Stimulated activated naive CD8-positive, alpha-beta T cell treated with anti-CD3 and anti-CD28 coated beads, Interleukin-15, Interleukin-2, amounts not matched to agents 100 ng/mL and 50 ng/mL, for 24 hours (primary cell): Measurements from ENCODE around the gene SLC52A3.
"Not testable (repeated sequence)": the region's sequence is repeated elsewhere in the genome, so short reads cannot be mapped to it uniquely, and the experiment has no call there.

Experiments used
- H3K27ac Mint-ChIP-seq: one replicate; pipeline ENCODE4 v1.8.0; 2021; ENCODE audit warnings: mild to moderate bottlenecking, mixed read lengths
- H3K27me3 Mint-ChIP-seq: one replicate; pipeline ENCODE4 v1.8.0; 2021; ENCODE audit warnings: mixed read lengths
- H3K36me3 Mint-ChIP-seq: one replicate; pipeline ENCODE4 v1.8.0; 2021; ENCODE audit warnings: low read depth, mixed read lengths
- H3K4me1 Mint-ChIP-seq: one replicate; pipeline ENCODE4 v1.8.0; 2021; ENCODE audit warnings: low read depth, mixed read lengths
- H3K4me3 Mint-ChIP-seq: one replicate; pipeline ENCODE4 v1.8.0; 2021; ENCODE audit warnings: mild to moderate bottlenecking, mixed read lengths
- H3K9me3 Mint-ChIP-seq: one replicate; pipeline ENCODE4 v1.8.0; 2021; ENCODE audit warnings: mixed read lengths

SLC52A3 gene

DNA sequence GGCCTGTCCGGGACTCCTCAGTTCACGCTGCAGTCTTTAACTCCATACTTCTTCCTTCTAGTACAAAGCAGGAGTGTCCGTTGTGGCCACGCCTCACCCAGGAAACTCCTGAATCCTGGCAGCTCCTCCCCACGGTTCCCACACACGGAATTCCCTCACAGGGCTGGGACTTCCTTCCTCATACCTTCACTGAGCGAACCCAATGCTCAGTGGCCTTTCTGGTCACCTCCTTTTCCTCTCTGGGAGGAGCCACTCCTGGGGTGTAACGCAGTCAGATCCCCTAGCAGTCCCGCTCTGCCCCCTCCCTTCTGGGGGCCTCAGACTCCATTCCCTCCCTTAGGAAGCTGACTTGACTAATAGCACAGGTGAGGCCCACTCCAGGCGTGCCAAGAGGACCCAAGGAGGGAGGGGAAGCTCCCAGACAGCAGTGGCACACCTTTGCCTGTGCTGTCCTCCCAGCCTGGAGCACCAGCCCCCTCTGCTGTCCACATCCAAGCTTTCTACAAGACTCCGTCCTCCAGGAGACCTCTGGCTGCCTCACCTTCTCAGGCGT is at the start of gene SLC52A3:
Gene SLC52A3 (minus strand): TSS at position 75 of the 553 bp plus-strand sequence. CDS start 2,726 bp downstream, outside the sequence.
- H3K27ac Mint-ChIP-seq = no peak within 1 kb of the TSS

DNA sequence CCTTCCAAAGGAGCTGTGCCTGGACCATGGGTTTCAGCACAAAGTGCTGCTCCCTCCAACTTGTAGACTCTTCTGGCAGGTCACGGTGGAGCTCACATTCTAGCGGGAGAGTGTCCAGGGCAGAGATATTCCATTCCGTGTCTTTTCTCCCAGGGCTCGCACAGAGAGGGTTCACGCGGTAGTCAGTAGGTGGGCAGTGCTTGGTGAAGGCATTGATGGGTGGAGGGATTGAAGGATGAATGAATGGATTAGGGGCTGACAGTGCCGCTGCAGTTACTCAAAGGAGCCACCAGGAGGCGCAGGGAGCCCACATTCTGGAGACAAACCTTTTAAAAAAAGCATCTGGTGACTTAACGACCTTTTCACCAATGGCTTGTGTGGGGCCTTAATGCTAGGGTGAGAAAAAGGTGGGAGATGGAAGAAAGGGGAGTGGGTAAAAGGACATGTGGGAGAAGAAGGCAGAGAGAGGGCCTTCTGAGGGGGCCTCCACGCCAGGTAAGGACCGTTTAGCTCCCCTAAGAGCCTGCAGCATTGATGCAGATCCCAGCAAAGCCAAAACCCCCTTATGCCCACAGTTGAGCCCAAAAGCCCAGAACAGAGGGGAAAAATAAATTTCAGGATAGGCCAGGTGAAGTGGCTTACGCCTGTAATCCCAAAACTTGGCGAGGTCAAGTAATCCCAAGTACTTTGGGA is 47.8 kb upstream of the SLC52A3 start:
- Mint-ChIP-seq H3K9me3 (no peaks in the 10 kb centered on the region), H3K4me1 (no peaks in the 10 kb centered on the region), H3K4me3 (no peak overlapping the region), H3K27me3 (peaks cover 25% of the 10 kb centered on the region), H3K27ac (no peak overlapping the region), H3K36me3 (no peaks in the 10 kb centered on the region)

More for the DNA sequence above, at the start of gene SLC52A3:
- H3K36me3 Mint-ChIP-seq = no peaks in the 10 kb centered on the region
- H3K4me3 Mint-ChIP-seq = no peak within 1 kb of the TSS
- peaks cover 13% of the 10 kb centered on the region for H3K27me3 Mint-ChIP-seq
- H3K4me1 Mint-ChIP-seq = peaks cover 12% of the 10 kb centered on the region
- no peaks in the 10 kb centered on the region for H3K9me3 Mint-ChIP-seq

DNA sequence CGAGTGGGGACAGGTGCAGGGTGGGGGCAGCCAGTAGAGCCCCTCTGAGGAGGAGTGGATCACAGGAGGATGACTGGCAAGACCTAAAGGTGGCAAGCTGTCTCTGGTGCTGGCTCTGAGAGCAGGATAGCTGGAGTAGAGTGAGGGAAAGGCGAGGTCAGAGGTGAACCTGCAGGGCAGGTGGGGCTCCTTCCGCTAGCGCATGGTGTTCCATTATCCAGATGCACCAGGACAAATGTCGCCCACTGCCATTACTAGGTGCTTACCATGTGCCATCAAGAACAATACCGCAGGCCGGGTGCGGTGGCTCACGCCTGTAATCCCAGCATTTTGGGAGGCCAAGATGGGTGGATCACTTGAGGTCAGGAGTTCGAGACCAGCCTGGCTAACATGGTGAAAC is 46.9 kb upstream of the SLC52A3 start:
- Mint-ChIP-seq H3K4me1 (no peaks in the 10 kb centered on the region), H3K27me3 (peaks cover 29% of the 10 kb centered on the region), H3K9me3 (no peaks in the 10 kb centered on the region), H3K27ac (no peak overlapping the region), H3K36me3 (no peaks in the 10 kb centered on the region), H3K4me3 (no peak overlapping the region)

DNA sequence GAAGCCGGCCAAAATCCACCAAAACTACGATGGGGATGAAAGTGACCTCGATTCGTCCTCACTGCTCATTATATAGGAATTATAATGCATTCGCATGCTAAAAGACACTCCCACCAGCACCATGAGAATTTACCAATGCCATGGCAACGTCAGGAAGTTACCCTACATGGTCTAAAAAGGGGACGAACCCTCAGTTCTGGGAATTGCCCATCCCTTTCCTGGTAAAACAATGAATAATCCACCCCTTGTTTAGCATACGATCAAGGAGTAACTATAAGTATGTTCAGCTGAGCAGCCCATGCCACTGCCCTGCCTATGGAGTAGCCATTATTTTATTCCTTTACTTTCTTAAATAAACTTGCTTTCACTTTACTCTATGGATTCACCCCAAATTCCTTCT is 45.1 kb upstream of the SLC52A3 start:
- Mint-ChIP-seq H3K36me3 (no peaks in the 10 kb centered on the region), H3K4me3 (no peak overlapping the region), H3K9me3 (no peaks in the 10 kb centered on the region), H3K4me1 (no peaks in the 10 kb centered on the region), H3K27ac (no peak overlapping the region), H3K27me3 (peaks cover 33% of the 10 kb centered on the region)

DNA sequence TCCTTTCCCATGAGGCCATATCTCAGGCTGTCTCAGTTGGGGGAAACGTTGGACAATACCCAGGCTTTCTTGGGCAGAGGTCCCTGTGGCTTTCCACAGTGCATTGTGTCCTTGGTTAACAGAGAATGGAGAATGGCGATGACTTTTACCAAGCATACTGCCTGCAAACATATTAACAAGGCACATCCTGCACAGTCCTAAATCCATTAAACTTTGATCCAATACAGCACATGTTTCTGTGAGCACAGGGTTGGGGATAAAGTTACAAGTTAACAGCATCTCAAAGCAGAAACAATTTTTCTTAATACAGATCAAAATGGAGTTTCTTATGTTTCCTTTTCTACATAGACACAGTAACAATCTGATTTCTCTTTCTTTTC is 44.1 kb upstream of the SLC52A3 start:
- not testable (repeated sequence) for H3K27ac Mint-ChIP-seq, H3K4me1 Mint-ChIP-seq, H3K36me3 Mint-ChIP-seq, H3K9me3 Mint-ChIP-seq, H3K4me3 Mint-ChIP-seq
- peaks cover 33% of the 10 kb centered on the region for H3K27me3 Mint-ChIP-seq

DNA sequence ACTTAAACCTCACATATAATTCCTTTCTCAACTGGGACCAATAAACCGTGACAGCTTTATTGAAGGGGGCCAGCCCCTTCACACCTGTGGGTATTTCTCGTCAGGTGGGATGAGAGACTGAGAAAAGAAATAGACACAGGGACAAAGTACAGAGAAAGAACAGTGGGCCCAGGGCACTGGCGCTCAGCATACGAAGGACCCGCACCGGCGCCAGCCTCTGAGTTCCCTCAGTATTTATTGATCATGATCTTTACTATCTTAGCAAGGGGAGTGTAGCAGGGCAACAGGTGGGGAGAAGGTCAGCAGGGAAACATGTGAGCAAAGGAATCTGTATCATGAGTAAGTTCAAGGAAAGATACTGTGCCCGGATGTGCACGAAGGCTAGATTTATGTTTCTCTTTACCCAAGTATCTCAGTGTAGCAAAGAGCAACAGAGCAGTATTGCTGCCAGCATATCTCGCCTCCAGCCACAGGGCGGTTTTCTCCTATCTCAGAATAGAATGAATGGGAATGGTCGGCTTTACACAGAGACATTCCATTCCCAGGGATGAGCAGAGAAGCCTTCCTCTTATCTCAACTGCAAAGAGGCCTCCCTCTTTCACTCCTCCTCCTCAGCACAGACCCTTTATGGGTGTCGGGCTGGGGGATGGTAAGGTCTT is 43.6 kb upstream of the SLC52A3 start:
- not testable (repeated sequence) for H3K36me3 Mint-ChIP-seq, H3K4me3 Mint-ChIP-seq, H3K4me1 Mint-ChIP-seq, H3K9me3 Mint-ChIP-seq, H3K27ac Mint-ChIP-seq
- H3K27me3 Mint-ChIP-seq = peaks cover 33% of the 10 kb centered on the region

DNA sequence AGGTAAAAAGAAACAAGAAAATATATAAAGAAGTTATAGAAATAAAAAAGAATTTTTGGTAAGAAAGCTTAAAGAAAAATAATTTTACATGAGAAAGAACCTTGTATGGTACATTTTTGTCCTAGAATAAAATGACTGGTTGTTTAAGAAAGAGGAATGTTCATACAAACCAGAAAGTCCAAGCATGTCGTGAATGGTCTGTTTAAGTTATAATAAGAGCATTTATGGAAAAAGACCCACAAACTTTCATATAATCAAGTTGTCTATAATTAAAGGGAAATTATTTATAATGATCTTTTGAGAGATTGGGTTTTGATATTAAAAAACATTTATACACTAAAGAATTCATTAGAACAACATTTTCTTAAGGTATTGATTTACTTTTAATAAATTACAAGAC is 37.4 kb upstream of the SLC52A3 start:
- Mint-ChIP-seq H3K27ac (no peak overlapping the region), H3K36me3 (no peaks in the 10 kb centered on the region), H3K9me3 (peaks cover 13% of the 10 kb centered on the region), H3K27me3 (peaks cover 18% of the 10 kb centered on the region), H3K4me1 (no peaks in the 10 kb centered on the region), H3K4me3 (no peak overlapping the region)

DNA sequence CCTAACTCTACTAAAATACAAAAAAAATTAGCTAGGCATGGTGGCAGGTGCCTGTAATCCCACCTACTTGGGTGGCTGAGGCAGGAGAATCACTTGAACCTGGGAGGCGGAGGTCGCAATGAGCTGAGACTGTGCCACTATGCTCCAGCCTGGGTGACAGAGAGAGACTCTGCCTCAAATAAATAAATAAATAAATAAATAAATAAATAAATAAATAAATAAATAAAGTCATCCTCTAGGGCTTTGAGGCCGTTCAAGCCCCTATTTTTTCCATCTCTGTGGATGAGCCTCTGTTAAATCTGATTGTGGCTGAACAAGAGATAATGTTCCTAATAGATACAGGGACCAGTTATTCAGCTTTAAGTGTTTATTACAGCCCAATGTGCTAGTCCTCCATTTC is 33.4 kb upstream of the SLC52A3 start:
- H3K4me1 Mint-ChIP-seq = no peaks in the 10 kb centered on the region
- peaks cover 12% of the 10 kb centered on the region for H3K9me3 Mint-ChIP-seq
- H3K4me3 Mint-ChIP-seq = no peak overlapping the region
- H3K36me3 Mint-ChIP-seq = no peaks in the 10 kb centered on the region
- peaks cover 33% of the 10 kb centered on the region for H3K27me3 Mint-ChIP-seq
- no peak overlapping the region for H3K27ac Mint-ChIP-seq

DNA sequence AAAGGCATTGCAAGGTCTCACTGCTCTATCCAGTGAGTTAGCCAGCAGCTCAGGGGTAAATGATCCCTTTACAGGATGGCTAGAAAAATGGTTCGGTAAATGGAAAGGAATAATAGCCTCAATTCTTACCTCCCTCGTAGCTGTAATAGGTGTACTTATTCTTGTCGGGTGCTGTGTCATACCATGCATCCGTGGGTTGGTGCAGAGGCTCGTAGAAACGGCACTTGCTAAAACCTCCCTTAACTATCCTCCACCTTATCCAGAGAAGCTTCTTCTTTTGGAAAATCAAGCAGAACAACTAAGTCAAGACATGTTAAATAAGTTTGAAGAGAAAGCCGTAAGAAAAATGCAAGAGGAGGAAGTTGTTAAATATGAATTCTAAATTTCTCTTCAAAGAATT is 31.7 kb upstream of the SLC52A3 start:
- H3K27me3 Mint-ChIP-seq = peaks cover 34% of the 10 kb centered on the region
- not testable (repeated sequence) for H3K4me1 Mint-ChIP-seq, H3K27ac Mint-ChIP-seq, H3K36me3 Mint-ChIP-seq, H3K4me3 Mint-ChIP-seq, H3K9me3 Mint-ChIP-seq

DNA sequence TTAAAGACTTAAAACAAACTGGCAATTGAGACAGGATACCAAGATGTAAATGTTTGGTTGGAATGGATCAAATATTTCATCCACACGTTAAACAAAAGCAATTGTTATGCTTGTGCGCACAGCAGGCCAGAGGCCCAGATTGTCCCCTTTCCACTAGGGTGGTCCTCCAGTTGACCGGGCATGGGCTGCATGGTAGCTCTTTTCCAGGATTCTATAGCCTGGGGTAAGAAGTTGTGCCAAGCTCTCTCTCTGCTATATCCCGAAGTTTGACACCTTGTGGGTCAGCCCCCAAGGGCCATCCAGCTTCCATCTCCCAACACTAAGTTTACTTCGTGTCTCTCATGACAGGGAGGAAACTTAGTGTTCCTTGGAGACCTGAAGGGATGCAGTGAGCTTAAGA is 30.4 kb upstream of the SLC52A3 start:
- H3K4me1 Mint-ChIP-seq, H3K36me3 Mint-ChIP-seq, H3K9me3 Mint-ChIP-seq, H3K4me3 Mint-ChIP-seq, H3K27ac Mint-ChIP-seq: not testable (repeated sequence)
- H3K27me3 Mint-ChIP-seq = peaks cover 44% of the 10 kb centered on the region

DNA sequence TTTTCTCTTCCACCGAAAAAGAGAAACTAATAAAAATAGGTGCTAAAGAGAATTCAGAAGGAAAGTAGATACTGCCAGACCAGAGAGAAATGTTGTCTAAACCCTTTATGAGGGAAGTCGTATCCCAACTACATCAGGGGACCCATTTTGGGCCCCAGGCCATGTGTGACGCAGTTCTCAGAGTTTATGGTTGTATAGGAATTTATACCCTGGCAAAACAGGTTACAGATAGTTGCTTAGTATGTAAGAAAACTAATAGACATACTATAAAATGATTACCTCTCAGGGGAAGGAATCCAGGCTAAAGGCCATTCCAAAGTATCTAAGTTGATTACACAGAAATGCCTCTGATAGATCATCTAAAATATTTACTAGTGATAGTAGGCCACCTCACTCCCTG is 28.6 kb upstream of the SLC52A3 start:
- H3K27ac Mint-ChIP-seq = no peak overlapping the region
- peaks cover 40% of the 10 kb centered on the region for H3K27me3 Mint-ChIP-seq
- H3K4me3 Mint-ChIP-seq = no peak overlapping the region
- H3K36me3 Mint-ChIP-seq = peaks cover 1% of the 10 kb centered on the region
- peaks cover 1% of the 10 kb centered on the region for H3K9me3 Mint-ChIP-seq
- H3K4me1 Mint-ChIP-seq = no peaks in the 10 kb centered on the region

DNA sequence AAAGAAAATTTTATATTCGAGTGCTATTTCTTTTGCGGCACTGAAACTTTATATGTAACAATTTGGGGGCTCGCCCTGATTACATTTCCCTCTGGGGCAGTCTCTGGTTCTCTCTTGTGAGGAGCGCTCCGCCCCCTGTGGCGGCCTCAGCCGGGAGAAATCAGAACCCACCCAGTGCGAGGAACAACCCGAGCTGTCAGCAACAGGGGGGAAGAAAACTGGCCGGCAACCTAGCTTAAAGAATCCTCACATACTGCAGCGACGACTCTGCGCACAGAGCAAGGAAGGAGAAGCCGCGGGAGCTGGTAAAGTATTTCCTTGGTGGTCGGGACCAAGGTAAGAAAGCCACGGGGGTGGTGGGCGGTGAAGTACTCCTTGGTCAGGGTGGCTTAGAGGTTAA is 23.9 kb upstream of the SLC52A3 start:
- H3K27me3 Mint-ChIP-seq = peaks cover 38% of the 10 kb centered on the region

DNA sequence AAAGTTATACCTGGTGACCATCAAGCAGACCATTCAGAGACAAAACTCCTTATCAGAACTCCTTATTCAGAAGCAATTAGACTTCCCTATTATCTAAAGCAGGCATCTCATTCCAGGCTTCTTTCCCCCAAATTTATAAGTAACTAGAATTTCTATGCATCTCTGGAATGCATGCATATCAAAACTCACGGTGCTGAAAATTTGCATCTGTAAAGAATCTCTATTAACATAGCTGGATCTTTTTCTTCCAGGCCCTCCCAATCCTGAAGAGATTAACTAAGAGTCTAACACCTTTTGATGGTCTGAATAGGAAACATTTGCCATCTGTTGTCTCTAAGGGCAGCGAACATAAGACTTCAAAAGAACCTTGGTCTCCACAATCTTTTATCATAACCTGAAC is 22.8 kb upstream of the SLC52A3 start:
- peaks cover 42% of the 10 kb centered on the region for H3K27me3 Mint-ChIP-seq
- H3K9me3 Mint-ChIP-seq = peaks cover 4% of the 10 kb centered on the region
- no peak overlapping the region for H3K27ac Mint-ChIP-seq
- no peak overlapping the region for H3K4me3 Mint-ChIP-seq
- no peaks in the 10 kb centered on the region for H3K4me1 Mint-ChIP-seq
- H3K36me3 Mint-ChIP-seq = peaks cover 4% of the 10 kb centered on the region

More for the DNA sequence above, 23.9 kb upstream of the SLC52A3 start:
- peaks cover 4% of the 10 kb centered on the region for H3K9me3 Mint-ChIP-seq
- H3K36me3 Mint-ChIP-seq = peaks cover 4% of the 10 kb centered on the region
- H3K4me3 Mint-ChIP-seq = no peak overlapping the region
- no peak overlapping the region for H3K27ac Mint-ChIP-seq
- H3K4me1 Mint-ChIP-seq = no peaks in the 10 kb centered on the region

DNA sequence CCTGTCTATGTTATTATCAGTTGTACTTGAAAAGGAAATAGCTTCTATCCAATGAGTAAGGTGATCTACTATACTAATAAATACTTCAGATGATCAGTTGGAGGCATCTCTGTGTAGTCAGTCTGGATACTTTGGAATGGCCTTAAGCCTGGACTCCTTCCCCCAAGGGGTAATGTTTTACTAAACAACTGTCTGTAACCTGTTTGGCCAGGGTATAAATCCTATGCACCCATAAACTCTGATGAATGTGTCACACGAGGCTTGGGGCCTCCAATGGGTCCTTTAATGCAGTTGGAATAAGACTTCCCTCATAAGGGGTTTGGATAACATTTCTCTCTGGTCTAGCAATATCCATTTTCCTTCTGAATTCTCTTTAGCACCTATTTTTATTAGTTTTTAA is 19.5 kb upstream of the SLC52A3 start:
- no peak overlapping the region for H3K27ac Mint-ChIP-seq
- peaks cover 34% of the 10 kb centered on the region for H3K27me3 Mint-ChIP-seq
- H3K4me3 Mint-ChIP-seq = no peak overlapping the region
- no peaks in the 10 kb centered on the region for H3K4me1 Mint-ChIP-seq
- peaks cover 21% of the 10 kb centered on the region for H3K9me3 Mint-ChIP-seq
- peaks cover 8% of the 10 kb centered on the region for H3K36me3 Mint-ChIP-seq

DNA sequence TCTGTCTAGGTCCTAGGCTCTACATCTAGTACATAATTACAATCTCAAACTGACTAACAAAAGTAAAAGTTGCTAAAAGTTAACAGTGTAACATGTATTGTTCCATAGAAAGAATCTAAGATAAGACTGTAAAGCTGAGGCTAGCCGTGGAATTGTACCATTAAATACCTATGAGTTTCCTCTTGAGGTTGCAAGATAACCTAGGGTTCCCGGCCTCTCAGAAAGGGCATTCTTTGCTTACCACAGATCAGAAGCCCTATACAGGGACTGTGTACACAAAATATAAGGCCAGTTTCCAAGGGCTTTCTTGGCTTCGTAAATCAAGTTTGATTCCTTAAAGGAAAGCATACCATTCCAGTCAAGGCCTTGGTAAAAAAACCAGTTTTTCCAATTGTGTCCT is 11.5 kb upstream of the SLC52A3 start:
- H3K27me3 Mint-ChIP-seq = peaks cover 5% of the 10 kb centered on the region
- H3K9me3 Mint-ChIP-seq = peaks cover 14% of the 10 kb centered on the region
- no peaks in the 10 kb centered on the region for H3K4me1 Mint-ChIP-seq
- no peak overlapping the region for H3K27ac Mint-ChIP-seq
- no peak overlapping the region for H3K4me3 Mint-ChIP-seq
- peaks cover 4% of the 10 kb centered on the region for H3K36me3 Mint-ChIP-seq

DNA sequence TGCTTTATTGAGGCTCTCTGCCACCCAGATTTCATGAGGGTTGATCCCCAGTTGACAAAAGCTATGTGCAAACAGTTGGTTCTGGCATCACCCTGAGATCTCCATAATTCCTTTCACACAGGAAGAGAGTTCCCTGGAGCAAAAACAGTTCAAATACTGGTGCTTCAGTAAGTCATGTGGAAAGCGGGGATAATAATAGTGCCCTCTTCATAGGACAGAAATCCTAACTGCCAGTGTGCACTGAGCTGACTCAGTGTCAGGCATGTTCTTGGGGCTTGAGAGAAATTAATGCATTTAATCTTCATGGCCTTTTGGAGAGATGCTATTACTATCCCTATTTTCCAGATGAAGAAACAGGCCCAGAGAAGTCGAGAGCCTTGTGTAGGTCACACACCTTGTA is 7.9 kb upstream of the SLC52A3 start:
- no peaks in the 10 kb centered on the region for H3K4me1 Mint-ChIP-seq
- H3K36me3 Mint-ChIP-seq = no peaks in the 10 kb centered on the region
- H3K4me3 Mint-ChIP-seq = no peak overlapping the region
- no peak overlapping the region for H3K27ac Mint-ChIP-seq
- no peaks in the 10 kb centered on the region for H3K9me3 Mint-ChIP-seq
- H3K27me3 Mint-ChIP-seq = peaks cover 13% of the 10 kb centered on the region
